SK-N-SH treated with all-trans-retinoic acid at 6 μM for 48 hours (cell line): ENCODE results near the gene GDI2.
"Not testable (repeated sequence)": the region's sequence is repeated elsewhere in the genome, so short reads cannot be mapped to it uniquely, and the experiment has no call there.

Source experiments
- ATAC-seq: fragments of 200-7000 bp; cut with Tn5 transposase; 3 replicates; pipeline ENCODE4 v1.9.1; 2020; ENCODE audit warnings: mild to moderate bottlenecking, moderate library complexity
- ARNTL ChIP-seq: fragments of 450-650 bp; formaldehyde crosslinking; IDR thresholded peaks from 2 replicates; pipeline ENCODE4 v1.5.0; 2020; ENCODE audit warnings: low read depth, mild to moderate bottlenecking, moderate library complexity, borderline replicate concordance
- BACH2 ChIP-seq: fragments of 250-450 bp; sonication (Bioruptor Pico); IDR thresholded peaks from 2 replicates; pipeline ENCODE4 v1.9.0; 2021; ENCODE audit warnings: mild to moderate bottlenecking, borderline replicate concordance
- CSDC2 ChIP-seq: fragments of 250-450 bp; sonication (Bioruptor Pico); IDR thresholded peaks from 2 replicates; pipeline ENCODE4 v1.5.0; 2020; ENCODE audit warnings: mild to moderate bottlenecking, moderate library complexity
- ESRRG ChIP-seq: fragments of 250-450 bp; sonication (Bioruptor Pico); IDR thresholded peaks from 2 replicates; pipeline ENCODE4 v1.6.1; 2021; ENCODE audit warnings: mild to moderate bottlenecking
- GLIS3 ChIP-seq: fragments of 250-450 bp; sonication (Bioruptor Pico); IDR thresholded peaks from 2 replicates; pipeline ENCODE4 v1.5.0; 2020; ENCODE audit warnings: mild to moderate bottlenecking, moderate library complexity
- ISL1 ChIP-seq: fragments of 250-450 bp; sonication (Bioruptor Pico); IDR thresholded peaks from 2 replicates; pipeline ENCODE4 v2.1.2; 2022; ENCODE audit warnings: mild to moderate bottlenecking, moderate library complexity
- PPARA ChIP-seq: fragments of 250-450 bp; sonication (Bioruptor Pico); IDR thresholded peaks from 2 replicates; pipeline ENCODE4 v1.5.0; 2020; ENCODE audit warnings: mild to moderate bottlenecking, borderline replicate concordance
- RARB ChIP-seq: fragments of 250-450 bp; sonication (Bioruptor Pico); IDR thresholded peaks from 2 replicates; pipeline ENCODE4 v1.8.0; 2021; ENCODE audit warnings: mild to moderate bottlenecking, moderate library complexity
- SNAI2 ChIP-seq: fragments of 250-450 bp; sonication (Bioruptor Pico); IDR thresholded peaks from 2 replicates; pipeline ENCODE4 v1.5.0; 2020; ENCODE audit warnings: mild to moderate bottlenecking, moderate library complexity
- TCF4 ChIP-seq: fragments of 250-450 bp; sonication (Bioruptor Pico); IDR thresholded peaks from 2 replicates; pipeline ENCODE4 v1.8.0; 2021; ENCODE audit warnings: mild to moderate bottlenecking, moderate library complexity, borderline replicate concordance
- TOX ChIP-seq: fragments of 250-450 bp; sonication (Bioruptor Pico); IDR thresholded peaks from 2 replicates; pipeline ENCODE4 v1.8.0; 2021; ENCODE audit warnings: mild to moderate bottlenecking, moderate library complexity, borderline replicate concordance
- ZC3H10 ChIP-seq: fragments of 250-450 bp; sonication (Bioruptor Pico); IDR thresholded peaks from 2 replicates; pipeline ENCODE4 v1.5.1; 2021; ENCODE audit warnings: mild to moderate bottlenecking, moderate library complexity
- ZFP3 ChIP-seq: fragments of 250-450 bp; sonication (Bioruptor Pico); IDR thresholded peaks from 2 replicates; pipeline ENCODE4 v1.5.0; 2020; ENCODE audit warnings: mild to moderate bottlenecking, moderate library complexity
- ZFP30 ChIP-seq: fragments of 450-650 bp; formaldehyde crosslinking; IDR thresholded peaks from 2 replicates; pipeline ENCODE4 v1.5.0; 2022; ENCODE audit warnings: mild to moderate bottlenecking, moderate library complexity
- ZNF565 ChIP-seq: fragments of 450-650 bp; formaldehyde crosslinking; conservative IDR thresholded peaks from 2 replicates; pipeline ENCODE4 v1.5.0; 2020; ENCODE audit warnings: low read depth, mild to moderate bottlenecking, moderate library complexity
- ZNF70 ChIP-seq: fragments of 450-650 bp; formaldehyde crosslinking; IDR thresholded peaks from 2 replicates; pipeline ENCODE4 v1.5.0; 2020; ENCODE audit warnings: mild to moderate bottlenecking, moderate library complexity
- ZNF8 ChIP-seq: fragments of 450-650 bp; formaldehyde crosslinking; IDR thresholded peaks from 2 replicates; pipeline ENCODE4 v1.5.0; 2020; ENCODE audit warnings: mild to moderate bottlenecking, moderate library complexity
- TF ChIP-seq, protein P1 (sequence below): fragments of 250-450 bp; sonication (Bioruptor Pico); IDR thresholded peaks from 2 replicates; pipeline ENCODE4 v1.8.0; 2021; ENCODE audit warnings: low read depth, mild to moderate bottlenecking, moderate library complexity, borderline replicate concordance
- TF ChIP-seq, protein P2 (sequence below): fragments of 250-450 bp; sonication (Bioruptor Pico); IDR thresholded peaks from 2 replicates; pipeline ENCODE4 v1.8.0; 2020; ENCODE audit warnings: mild to moderate bottlenecking, moderate library complexity, borderline replicate concordance
- TF ChIP-seq, protein P3 (sequence below): fragments of 250-450 bp; sonication (Bioruptor Pico); IDR thresholded peaks from 2 replicates; pipeline ENCODE4 v1.5.1; 2020; ENCODE audit warnings: low read depth, mild to moderate bottlenecking, moderate library complexity
- TF ChIP-seq, protein P4 (sequence below): fragments of 250-450 bp; sonication (Bioruptor Pico); IDR thresholded peaks from 2 replicates; pipeline ENCODE4 v1.5.0; 2020; ENCODE audit warnings: mild to moderate bottlenecking, moderate library complexity
- TF ChIP-seq, protein P5 (sequence below): fragments of 250-450 bp; sonication (Bioruptor Pico); IDR thresholded peaks from 2 replicates; pipeline ENCODE4 v1.5.1; 2021; ENCODE audit warnings: mild to moderate bottlenecking, moderate library complexity

GDI2 gene

DNA sequence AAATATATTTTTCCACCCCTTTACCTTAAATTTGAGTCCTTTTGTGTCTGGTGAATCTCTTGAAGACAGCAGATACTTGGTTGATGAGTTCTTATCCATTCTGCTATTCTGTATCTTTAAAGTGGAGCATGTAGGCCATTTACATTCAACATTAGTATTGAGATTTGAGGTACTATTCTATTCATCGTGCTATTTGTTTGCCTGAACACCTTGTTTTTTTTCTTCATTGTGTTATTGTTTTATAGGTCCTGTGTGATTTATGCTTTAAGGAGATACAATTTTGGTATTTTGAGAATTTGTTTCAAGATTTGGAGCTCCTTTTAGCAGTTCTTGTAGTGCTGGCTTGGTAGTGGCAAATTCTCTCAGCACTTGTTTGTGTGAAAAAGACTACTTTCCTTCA, 29.9 kb downstream of the GDI2 start:
- TF ChIP-seq, protein P1, sequence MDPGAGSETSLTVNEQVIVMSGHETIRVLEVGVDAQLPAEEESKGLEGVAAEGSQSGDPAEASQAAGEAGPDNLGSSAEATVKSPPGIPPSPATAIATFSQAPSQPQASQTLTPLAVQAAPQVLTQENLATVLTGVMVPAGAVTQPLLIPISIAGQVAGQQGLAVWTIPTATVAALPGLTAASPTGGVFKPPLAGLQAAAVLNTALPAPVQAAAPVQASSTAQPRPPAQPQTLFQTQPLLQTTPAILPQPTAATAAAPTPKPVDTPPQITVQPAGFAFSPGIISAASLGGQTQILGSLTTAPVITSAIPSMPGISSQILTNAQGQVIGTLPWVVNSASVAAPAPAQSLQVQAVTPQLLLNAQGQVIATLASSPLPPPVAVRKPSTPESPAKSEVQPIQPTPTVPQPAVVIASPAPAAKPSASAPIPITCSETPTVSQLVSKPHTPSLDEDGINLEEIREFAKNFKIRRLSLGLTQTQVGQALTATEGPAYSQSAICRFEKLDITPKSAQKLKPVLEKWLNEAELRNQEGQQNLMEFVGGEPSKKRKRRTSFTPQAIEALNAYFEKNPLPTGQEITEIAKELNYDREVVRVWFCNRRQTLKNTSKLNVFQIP (CRISPR knock-in tag): no peak
- TF ChIP-seq ZC3H10 (CRISPR knock-in tag) (no peak), ISL1 (CRISPR knock-in tag) (no peak), ARNTL (CRISPR knock-in tag) (no peak), GLIS3 (CRISPR knock-in tag) (no peak), CSDC2 (no peak), BACH2 (CRISPR knock-in tag) (no peak), ESRRG (no peak), PPARA (no peak), ZNF565 (CRISPR knock-in tag) (no peak), ZFP3 (CRISPR knock-in tag) (no peak), TCF4 (CRISPR knock-in tag) (no peak)
- no peak for ATAC-seq

DNA sequence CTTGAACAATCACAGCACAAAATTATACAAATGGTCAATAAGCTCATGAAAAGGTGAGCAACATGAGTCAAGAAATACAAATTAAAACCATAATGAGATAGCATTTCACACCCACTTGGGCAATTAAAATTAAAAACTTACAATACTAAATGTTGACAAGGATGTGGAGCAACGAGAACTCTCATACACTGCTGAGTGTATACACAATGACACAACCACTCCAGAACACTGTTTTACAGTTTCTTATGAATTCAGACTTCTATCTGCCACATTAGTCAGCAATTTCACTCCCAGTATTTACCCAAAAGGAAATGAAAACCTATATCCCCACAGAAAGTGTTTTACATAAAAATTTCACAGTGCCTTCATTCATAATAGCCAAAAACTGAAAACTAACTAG, 31.1 kb downstream of the GDI2 start:
- no peak for ATAC-seq
- TF ChIP-seq, protein P2, sequence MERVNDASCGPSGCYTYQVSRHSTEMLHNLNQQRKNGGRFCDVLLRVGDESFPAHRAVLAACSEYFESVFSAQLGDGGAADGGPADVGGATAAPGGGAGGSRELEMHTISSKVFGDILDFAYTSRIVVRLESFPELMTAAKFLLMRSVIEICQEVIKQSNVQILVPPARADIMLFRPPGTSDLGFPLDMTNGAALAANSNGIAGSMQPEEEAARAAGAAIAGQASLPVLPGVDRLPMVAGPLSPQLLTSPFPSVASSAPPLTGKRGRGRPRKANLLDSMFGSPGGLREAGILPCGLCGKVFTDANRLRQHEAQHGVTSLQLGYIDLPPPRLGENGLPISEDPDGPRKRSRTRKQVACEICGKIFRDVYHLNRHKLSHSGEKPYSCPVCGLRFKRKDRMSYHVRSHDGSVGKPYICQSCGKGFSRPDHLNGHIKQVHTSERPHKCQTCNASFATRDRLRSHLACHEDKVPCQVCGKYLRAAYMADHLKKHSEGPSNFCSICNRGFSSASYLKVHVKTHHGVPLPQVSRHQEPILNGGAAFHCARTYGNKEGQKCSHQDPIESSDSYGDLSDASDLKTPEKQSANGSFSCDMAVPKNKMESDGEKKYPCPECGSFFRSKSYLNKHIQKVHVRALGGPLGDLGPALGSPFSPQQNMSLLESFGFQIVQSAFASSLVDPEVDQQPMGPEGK: no peak
- TF ChIP-seq ZFP3 (CRISPR knock-in tag) (no peak), RARB (CRISPR knock-in tag) (no peak), BACH2 (CRISPR knock-in tag) (no peak)

DNA sequence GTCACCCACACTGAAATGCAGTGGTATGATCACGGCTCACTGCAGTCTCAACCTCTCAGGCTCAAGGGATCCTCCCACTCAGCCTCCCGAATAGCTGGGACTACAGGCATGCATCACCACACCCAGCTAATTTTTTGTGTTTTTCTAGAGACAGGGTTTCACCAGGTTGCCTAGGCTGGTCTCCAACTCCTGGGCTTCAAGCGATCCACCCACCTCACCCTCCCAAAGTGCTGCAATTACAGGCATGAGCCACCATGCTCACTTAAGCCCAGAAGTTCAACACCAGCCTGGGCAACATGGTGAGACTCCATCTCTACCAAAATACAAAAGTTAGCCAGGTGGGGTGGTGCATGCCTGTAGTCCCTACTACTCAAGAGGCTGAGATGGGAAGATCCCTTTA, 33.5 kb downstream of the GDI2 start:
- TF ChIP-seq ESRRG: no peak
- TF ChIP-seq ARNTL (CRISPR knock-in tag): no peak
- TF ChIP-seq, protein P3, sequence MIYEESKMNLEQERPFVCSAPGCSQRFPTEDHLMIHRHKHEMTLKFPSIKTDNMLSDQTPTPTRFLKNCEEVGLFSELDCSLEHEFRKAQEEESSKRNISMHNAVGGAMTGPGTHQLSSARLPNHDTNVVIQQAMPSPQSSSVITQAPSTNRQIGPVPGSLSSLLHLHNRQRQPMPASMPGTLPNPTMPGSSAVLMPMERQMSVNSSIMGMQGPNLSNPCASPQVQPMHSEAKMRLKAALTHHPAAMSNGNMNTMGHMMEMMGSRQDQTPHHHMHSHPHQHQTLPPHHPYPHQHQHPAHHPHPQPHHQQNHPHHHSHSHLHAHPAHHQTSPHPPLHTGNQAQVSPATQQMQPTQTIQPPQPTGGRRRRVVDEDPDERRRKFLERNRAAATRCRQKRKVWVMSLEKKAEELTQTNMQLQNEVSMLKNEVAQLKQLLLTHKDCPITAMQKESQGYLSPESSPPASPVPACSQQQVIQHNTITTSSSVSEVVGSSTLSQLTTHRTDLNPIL (CRISPR knock-in tag): no peak
- no peak for TF ChIP-seq GLIS3 (CRISPR knock-in tag)
- no peak for TF ChIP-seq SNAI2 (CRISPR knock-in tag)
- TF ChIP-seq ZNF70 (CRISPR knock-in tag): no peak
- TF ChIP-seq ZNF565 (CRISPR knock-in tag): no peak
- TF ChIP-seq ISL1 (CRISPR knock-in tag): no peak
- no peak for TF ChIP-seq ZFP30 (CRISPR knock-in tag)
- TF ChIP-seq ZC3H10 (CRISPR knock-in tag): no peak
- ATAC-seq: no peak

DNA sequence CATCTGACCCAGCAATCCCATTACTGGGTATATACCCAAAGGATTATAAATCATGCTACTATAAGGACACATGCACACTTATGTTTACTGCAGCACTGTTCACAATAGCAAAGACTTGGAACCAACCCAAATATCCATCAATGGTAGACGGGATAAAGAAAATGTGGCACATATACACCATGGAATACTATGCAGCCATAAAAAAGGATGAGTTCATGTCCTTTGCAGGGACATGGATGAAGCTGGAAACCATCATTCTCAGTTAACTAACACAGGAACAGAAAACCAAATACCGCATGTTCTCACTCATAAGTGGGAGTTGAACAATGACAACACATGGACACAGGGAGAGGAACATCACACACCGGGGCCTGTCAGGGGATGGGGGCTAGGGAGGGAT, 35.5 kb downstream of the GDI2 start:
- not testable (repeated sequence) for ATAC-seq
- TF ChIP-seq ZNF8 (CRISPR knock-in tag): 0 out of 2 replicates have a peak, but pooled peaks have one; percentile 40
- TF ChIP-seq, all 23 proteins: peak for 1; not testable (repeated sequence) for 22

DNA sequence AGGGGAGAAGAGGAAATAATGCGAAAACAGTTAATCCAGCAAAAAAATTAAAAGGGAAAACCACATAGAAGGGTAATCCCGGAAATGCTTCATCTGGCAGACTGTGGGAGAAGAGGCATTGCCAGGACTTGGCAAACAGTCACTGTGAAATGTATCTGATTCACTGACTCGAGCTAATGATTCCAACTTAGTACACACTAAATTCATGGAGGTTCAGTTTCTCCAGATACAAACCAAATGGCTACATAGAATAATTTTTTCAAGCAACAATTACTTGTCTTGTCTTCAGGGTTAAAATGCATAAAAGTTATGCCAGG, 36.4 kb downstream of the GDI2 start:
- ATAC-seq: peak; percentile 82
- no peak for TF ChIP-seq PPARA
- TF ChIP-seq TOX: no peak
- TF ChIP-seq CSDC2: no peak
- no peak for TF ChIP-seq GLIS3 (CRISPR knock-in tag)
- TF ChIP-seq ISL1 (CRISPR knock-in tag): no peak
- no peak for TF ChIP-seq ESRRG
- TF ChIP-seq BACH2 (CRISPR knock-in tag): no peak
- TF ChIP-seq ZNF8 (CRISPR knock-in tag): no peak
- TF ChIP-seq ZFP30 (CRISPR knock-in tag): no peak
- TF ChIP-seq, protein P3 (CRISPR knock-in tag): no peak
- TF ChIP-seq RARB (CRISPR knock-in tag): no peak
- no peak for TF ChIP-seq SNAI2 (CRISPR knock-in tag)
- TF ChIP-seq, protein P4, sequence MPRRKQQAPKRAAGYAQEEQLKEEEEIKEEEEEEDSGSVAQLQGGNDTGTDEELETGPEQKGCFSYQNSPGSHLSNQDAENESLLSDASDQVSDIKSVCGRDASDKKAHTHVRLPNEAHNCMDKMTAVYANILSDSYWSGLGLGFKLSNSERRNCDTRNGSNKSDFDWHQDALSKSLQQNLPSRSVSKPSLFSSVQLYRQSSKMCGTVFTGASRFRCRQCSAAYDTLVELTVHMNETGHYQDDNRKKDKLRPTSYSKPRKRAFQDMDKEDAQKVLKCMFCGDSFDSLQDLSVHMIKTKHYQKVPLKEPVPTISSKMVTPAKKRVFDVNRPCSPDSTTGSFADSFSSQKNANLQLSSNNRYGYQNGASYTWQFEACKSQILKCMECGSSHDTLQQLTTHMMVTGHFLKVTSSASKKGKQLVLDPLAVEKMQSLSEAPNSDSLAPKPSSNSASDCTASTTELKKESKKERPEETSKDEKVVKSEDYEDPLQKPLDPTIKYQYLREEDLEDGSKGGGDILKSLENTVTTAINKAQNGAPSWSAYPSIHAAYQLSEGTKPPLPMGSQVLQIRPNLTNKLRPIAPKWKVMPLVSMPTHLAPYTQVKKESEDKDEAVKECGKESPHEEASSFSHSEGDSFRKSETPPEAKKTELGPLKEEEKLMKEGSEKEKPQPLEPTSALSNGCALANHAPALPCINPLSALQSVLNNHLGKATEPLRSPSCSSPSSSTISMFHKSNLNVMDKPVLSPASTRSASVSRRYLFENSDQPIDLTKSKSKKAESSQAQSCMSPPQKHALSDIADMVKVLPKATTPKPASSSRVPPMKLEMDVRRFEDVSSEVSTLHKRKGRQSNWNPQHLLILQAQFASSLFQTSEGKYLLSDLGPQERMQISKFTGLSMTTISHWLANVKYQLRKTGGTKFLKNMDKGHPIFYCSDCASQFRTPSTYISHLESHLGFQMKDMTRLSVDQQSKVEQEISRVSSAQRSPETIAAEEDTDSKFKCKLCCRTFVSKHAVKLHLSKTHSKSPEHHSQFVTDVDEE (CRISPR knock-in tag): no peak
- TF ChIP-seq ZC3H10 (CRISPR knock-in tag): no peak
- TF ChIP-seq, protein P5, sequence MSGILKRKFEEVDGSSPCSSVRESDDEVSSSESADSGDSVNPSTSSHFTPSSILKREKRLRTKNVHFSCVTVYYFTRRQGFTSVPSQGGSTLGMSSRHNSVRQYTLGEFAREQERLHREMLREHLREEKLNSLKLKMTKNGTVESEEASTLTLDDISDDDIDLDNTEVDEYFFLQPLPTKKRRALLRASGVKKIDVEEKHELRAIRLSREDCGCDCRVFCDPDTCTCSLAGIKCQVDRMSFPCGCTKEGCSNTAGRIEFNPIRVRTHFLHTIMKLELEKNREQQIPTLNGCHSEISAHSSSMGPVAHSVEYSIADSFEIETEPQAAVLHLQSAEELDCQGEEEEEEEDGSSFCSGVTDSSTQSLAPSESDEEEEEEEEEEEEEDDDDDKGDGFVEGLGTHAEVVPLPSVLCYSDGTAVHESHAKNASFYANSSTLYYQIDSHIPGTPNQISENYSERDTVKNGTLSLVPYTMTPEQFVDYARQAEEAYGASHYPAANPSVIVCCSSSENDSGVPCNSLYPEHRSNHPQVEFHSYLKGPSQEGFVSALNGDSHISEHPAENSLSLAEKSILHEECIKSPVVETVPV (CRISPR knock-in tag): no peak
- TF ChIP-seq ZNF565 (CRISPR knock-in tag): no peak
